Ectodermal cell (in vitro differentiated cells): ENCODE measurements around the gene PHOX2B.
"Not testable (repeated sequence)": the region's sequence is repeated elsewhere in the genome, so short reads cannot be mapped to it uniquely, and the experiment has no call there.

Source experiments
- H3K27ac ChIP-seq: 2 replicates; pipeline ENCODE4 v1.7.0; 2013; ENCODE audit warnings: mild to moderate bottlenecking, low read depth, low read length; ENCODE audit not compliant: insufficient read depth, poor library complexity, severe bottlenecking
- H3K27me3 ChIP-seq: 2 replicates; pipeline ENCODE4 v1.7.0; 2013; ENCODE audit warnings: mild to moderate bottlenecking, low read length; ENCODE audit not compliant: insufficient read depth, control insufficient read depth, poor library complexity, severe bottlenecking
- H3K36me3 ChIP-seq: one replicate; pipeline ENCODE4 v1.7.0; 2013; ENCODE audit warnings: low read length; ENCODE audit not compliant: control insufficient read depth, insufficient read depth
- H3K4me1 ChIP-seq: one replicate; pipeline ENCODE4 v1.7.0; 2013; ENCODE audit warnings: low read length; ENCODE audit not compliant: control insufficient read depth, insufficient read depth
- H3K4me3 ChIP-seq: 2 replicates; pipeline ENCODE4 v1.7.0; 2013; ENCODE audit warnings: low read depth, low read length, control low read depth; ENCODE audit not compliant: insufficient read depth
- H3K9me3 ChIP-seq: 2 replicates; pipeline ENCODE4 v1.7.0; 2013; ENCODE audit warnings: mild to moderate bottlenecking, low read length, moderate library complexity; ENCODE audit not compliant: control insufficient read depth
- WGBS, 2 experiments: methylation state at CpG; one replicate each; pipeline ENCODE4 v1.1.7; 2013; ENCODE audit warnings: missing lambda C conversion rate in 2 of 2; 5-methylcytosine and 5-hydroxymethylcytosine counted together

Gene PHOX2B

DNA sequence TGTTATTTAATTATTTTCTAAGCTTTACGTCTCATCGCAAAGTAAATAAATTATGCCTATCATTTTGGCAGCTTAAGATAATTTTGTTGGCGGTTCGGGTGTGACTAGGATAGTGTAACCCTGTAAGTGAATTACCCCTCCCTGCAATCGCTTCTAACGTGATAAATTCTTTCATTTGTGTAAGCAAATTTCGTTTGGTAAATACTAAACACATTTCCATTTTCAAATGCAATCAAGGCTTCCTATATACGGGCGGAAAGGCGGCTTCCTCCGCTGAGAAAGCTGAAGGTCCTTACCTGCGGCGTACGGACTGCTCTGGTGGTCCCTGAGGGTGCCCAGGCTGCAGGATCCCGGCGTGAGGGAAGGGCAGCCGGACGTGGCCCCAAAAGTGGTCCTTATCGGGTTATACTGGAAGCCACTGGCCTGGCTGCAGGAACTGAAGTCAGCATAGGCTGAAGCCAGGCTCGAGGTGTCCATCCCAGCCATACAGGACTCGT is 403 bp downstream of the PHOX2B start:
- H3K4me1 ChIP-seq: peaks cover 31% of the 10 kb centered on the region
- no peaks in the 10 kb centered on the region for H3K9me3 ChIP-seq
- H3K27ac ChIP-seq: no peak overlapping the region
- H3K4me3 ChIP-seq: no peak overlapping the region
- 5% methylated on average over 19 of the region's 21 CpGs for WGBS, 2 experiments
- no peaks in the 10 kb centered on the region for H3K36me3 ChIP-seq
- peaks cover 100% of the 10 kb centered on the region for H3K27me3 ChIP-seq

DNA sequence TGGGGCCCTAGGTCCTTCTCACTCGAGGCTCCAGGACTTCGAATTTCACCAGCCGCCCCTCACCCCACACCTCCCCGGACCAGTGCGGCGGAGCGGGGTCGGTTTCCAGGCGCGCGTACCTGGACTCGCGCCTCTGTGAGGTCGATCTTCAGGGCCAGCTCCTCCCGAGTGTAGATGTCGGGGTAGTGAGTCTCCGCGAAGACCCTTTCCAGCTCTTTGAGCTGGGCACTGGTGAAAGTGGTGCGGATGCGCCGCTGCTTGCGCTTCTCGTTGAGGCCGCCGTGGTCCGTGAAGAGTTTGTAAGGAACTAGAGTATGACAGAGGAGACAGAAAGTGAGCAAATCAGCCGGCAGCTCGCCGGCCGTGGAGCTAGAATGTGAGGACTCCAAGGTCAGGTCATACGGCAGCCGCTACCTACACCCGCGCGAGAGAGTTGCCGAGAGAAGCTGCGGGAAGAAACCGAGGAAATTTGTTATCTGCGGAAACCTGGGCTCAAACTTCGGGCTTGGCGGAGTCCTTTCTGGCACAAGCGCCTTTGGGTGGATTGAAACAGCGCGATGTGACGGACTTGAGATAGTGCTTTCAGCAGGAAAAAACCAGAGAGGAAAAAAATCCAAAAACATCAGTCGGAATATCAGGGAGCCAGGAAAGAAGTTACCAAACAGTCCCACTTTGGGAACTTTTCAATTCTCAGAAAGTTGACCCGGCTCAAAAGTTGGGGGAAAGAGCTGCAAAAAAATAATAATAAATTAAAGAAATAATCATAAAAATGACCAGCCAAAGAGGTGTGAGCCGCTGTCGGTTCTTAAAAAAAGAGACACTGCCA is 1.1 kb downstream of the PHOX2B start:
- H3K36me3 ChIP-seq: no peaks in the 10 kb centered on the region
- WGBS, 2 experiments: 2 to 3% methylated on average over 47 to 48 of the region's 49 CpGs
- no peak overlapping the region for H3K4me3 ChIP-seq
- peaks cover 31% of the 10 kb centered on the region for H3K4me1 ChIP-seq
- H3K9me3 ChIP-seq: no peaks in the 10 kb centered on the region
- no peak overlapping the region for H3K27ac ChIP-seq
- H3K27me3 ChIP-seq: peaks cover 100% of the 10 kb centered on the region

DNA sequence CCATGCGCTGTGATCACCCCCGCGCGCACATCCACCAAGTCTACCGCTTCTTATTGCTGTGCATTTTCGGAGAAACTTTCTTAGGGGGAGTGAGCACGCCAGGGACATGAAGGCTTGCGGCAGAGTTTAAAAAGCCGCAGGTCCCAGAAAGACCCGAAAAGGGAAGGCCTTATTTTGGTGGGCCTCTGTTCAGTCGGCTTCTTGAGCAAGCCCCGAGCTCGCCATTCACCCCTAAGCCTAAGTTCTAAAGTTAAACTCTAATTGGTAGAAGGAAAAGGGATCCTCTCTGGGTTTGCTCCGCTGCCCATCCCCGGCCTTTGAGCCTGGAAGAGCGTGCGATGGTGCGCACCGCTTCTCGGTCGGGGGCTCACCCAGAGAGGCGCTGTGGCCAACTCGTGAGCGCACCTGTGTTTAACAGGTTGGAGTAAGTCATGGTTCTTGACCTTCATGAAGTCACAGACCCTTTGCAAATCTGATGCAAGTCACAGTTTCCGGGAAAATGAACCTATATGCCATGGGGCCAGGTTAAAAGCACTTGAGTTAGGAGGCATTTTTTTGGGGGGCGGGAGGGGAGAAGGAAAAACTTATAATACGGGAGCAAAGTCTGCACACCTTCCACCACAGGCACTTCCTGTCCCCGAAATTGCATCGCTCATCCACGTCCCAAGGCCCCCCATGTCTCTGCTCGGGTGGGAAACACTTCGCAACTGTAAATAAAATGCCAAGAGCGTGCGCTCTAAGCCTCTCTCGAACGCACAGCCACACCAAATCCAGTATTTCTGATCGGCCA is 1.9 kb downstream of the PHOX2B start:
- Histone ChIP-seq H3K4me1 (peaks cover 25% of the 10 kb centered on the region), H3K27me3 (peaks cover 100% of the 10 kb centered on the region), H3K9me3 (no peaks in the 10 kb centered on the region), H3K27ac (no peak overlapping the region), H3K36me3 (no peaks in the 10 kb centered on the region), H3K4me3 (no peak overlapping the region)
- WGBS, 2 experiments: 2% methylated on average over 37 of the region's 37 CpGs

DNA sequence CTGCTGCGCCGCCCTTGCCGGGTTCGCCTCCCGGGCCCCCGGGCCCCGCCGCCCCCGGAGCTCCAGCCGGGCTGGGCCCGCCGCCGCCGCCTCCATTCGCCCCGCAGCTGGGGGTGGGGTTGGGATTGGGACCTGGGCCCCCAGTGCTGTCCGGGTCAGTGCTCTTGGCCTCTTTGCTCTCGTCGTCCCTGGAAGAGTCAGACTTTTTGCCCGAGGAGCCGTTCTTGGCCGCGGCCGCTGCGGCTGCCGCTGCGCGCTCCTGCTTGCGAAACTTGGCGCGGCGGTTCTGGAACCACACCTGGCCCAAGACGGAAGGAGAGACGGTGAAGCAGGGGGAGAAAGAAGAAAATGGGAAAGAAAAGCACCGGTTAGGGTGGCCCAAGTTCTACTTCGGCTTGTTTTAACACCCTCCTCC is 2.5 kb downstream of the PHOX2B start:
- 2% methylated on average over 36 of the region's 36 CpGs for WGBS, 2 experiments
- Histone ChIP-seq H3K27me3 (peaks cover 100% of the 10 kb centered on the region), H3K4me3 (no peak overlapping the region), H3K9me3 (no peaks in the 10 kb centered on the region), H3K36me3 (no peaks in the 10 kb centered on the region), H3K27ac (no peak overlapping the region), H3K4me1 (peaks cover 19% of the 10 kb centered on the region)

DNA sequence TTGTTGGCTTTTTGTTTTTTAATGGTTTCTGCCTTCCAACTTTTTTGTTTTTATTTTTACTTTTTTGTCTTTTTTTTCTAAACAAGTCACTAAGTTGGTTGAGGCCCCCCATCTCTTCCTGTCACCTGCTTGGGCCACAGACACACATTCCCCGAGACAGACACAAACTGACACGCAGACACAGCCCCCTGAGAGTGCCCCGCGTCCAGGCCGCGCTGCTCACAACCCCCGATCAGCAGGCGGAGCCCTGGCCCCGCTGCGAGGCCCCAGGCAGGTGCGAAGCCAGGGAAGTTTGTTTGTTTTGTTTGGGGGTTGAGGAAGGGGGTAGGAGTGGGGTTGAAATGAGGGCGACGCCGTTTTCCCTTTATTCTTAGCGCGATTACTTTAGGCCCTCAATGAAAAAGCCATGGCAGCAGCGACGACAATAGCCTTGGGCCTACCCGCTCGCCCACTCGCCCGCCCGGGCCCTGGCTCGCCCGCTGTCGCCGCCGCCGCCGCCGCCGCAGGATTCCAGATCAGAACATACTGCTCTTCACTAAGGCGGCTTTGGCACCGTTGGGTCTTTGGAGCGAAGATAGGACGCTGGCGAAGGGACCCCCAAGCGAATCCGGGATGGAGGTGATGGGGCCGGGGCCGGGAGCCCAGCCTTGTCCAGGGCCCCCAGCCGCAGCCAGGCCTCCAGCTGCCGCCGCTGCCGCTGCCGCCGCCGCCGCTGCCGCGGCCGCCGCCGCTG is 3.1 kb downstream of the PHOX2B start:
- Histone ChIP-seq H3K27me3 (peaks cover 100% of the 10 kb centered on the region), H3K36me3 (no peaks in the 10 kb centered on the region), H3K4me1 (peaks cover 13% of the 10 kb centered on the region), H3K4me3 (no peak overlapping the region), H3K27ac (no peak overlapping the region), H3K9me3 (no peaks in the 10 kb centered on the region)
- WGBS, 2 experiments: 2 to 3% methylated on average over 54 of the region's 54 CpGs

DNA sequence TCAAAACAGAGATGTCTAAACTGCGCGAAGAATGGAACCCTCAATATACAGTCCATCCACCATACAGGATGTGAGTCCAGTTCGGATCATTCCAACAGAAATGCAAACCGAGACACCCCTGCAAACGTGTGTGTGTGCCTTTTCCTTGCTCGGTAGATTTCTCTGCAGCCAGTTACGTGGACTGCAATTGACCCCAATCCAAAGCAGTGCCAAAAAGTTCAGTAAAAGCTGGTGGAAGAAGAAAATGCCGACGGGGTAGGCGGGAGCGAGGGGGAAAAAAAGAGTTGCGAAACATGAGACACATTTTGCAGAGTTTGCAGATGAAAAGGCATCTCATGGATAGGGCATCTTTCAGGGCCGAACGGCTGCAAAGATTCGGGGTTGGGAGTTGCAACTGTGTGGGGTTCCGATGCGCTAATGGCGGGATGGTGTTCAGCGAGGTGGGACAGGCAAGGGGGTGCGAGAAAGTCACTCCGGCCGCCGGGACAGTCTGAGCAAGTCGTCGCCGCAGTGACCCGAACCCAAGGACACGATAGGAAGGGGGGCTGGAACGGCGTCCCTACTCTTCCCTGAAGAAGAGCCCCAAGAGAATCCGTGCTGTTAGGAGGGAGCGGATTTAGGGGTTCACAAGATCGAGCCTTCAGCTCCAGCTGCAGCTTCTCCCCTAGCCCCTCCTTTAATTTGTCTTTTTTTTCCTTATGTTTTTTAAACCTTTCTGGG is 3.8 kb downstream of the PHOX2B start:
- Histone ChIP-seq H3K27me3 (peaks cover 100% of the 10 kb centered on the region), H3K36me3 (no peaks in the 10 kb centered on the region), H3K27ac (no peak overlapping the region), H3K9me3 (no peaks in the 10 kb centered on the region), H3K4me1 (peaks cover 6% of the 10 kb centered on the region), H3K4me3 (no peak overlapping the region)
- WGBS, 2 experiments: 7 to 10% methylated on average over 33 of the region's 33 CpGs

DNA sequence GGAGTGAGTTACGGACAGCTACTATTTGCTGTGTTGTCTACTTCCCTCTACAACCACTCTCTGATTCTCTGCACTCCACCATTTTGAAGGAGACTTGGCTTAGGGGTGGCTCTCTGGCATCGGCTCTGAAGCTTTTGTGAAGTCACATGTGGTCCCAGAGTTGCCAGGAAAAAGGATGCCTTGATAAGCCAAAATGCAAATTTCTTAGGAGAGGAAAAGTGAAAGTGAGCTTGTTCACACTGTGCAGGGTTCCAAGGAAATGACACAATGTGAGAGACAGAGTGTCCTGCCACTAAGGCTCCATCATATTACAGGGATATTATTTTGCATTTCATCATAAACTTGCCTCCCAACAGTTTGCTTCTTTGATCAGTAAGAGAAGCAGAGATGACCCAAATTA is 7.2 kb downstream of the PHOX2B start:
- 85 to 92% methylated on average over 2 of the region's 2 CpGs for WGBS, 2 experiments
- no peak overlapping the region for H3K27ac ChIP-seq

DNA sequence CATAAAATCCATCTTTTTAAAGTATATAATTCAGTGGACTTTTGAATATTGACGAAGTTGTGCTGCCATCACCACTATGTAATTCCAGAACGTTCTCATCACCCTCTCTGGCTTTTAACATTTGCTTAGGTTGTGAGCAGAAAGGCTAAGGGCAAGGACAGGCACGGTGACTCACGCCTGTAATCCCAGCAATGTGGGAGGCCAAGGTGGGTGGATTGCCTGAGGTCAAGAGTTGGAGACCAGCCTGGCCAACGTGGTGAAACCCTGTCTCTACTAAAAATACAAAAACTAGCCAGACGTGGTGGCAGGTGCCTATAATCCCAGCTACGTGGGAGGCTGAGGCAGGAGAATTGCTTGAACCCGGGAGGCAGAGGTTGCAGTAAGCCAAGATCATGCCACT is 11.0 kb downstream of the PHOX2B start:
- 79 to 82% methylated on average over 8 of the region's 8 CpGs for WGBS, 2 experiments
- peaks cover 43% of the 10 kb centered on the region for H3K27me3 ChIP-seq

More for the DNA sequence above, 7.2 kb downstream of the PHOX2B start:
- H3K9me3 ChIP-seq: no peaks in the 10 kb centered on the region
- no peaks in the 10 kb centered on the region for H3K4me1 ChIP-seq
- peaks cover 76% of the 10 kb centered on the region for H3K27me3 ChIP-seq
- H3K4me3 ChIP-seq: no peak overlapping the region
- no peaks in the 10 kb centered on the region for H3K36me3 ChIP-seq

DNA sequence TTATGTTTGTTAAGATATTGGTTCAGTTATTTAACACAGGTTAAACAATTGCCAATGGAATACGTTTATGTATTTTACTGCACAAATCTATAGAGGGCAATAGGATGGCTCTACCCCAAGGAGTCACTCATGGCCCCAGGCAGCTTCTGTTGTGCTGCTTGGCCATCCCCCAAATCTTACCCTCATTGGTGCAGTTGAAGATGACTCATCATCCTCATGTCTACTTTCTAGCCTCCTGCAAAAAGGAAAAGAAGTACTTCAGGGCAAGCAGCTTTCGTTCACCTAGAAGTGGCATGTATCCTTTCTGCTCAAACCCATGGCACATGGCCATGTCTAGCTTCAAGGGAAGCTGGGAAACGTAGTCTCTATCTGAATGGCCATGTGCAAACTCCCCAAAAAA is 14.2 kb downstream of the PHOX2B start:
- Histone ChIP-seq H3K4me1 (no peaks in the 10 kb centered on the region), H3K27ac (no peak overlapping the region), H3K9me3 (no peaks in the 10 kb centered on the region), H3K27me3 (peaks cover 14% of the 10 kb centered on the region), H3K4me3 (no peak overlapping the region), H3K36me3 (no peaks in the 10 kb centered on the region)
- WGBS, 2 experiments: 84 to 90% methylated on average over 3 of the region's 3 CpGs

More for the DNA sequence above, 11.0 kb downstream of the PHOX2B start:
- not testable (repeated sequence) for H3K36me3 ChIP-seq, H3K9me3 ChIP-seq, H3K27ac ChIP-seq, H3K4me1 ChIP-seq, H3K4me3 ChIP-seq
